Measurements from ENCODE around the gene DPYD.

DNA sequence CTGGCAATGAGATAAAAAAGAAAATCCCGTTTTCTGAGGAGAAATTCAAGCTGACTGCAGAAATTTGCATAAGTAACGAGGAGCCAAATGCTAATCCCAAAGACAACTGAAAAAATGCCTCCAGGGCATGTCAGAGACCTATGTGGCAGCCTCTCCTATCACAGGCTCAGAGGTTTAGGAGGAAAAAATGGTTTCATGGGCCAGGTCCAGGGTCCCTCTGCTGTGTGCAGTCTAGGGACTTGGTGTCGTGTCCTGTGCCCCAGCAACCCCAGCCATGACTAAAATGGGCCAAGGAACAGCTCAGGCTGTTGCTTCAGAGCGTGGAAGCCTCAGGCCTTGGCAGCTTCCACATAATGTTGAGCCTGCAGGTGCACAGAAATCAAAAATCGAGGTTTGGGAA, 456.5 kb downstream of the DPYD start:
- no peak for TF ChIP-seq POLR2AphosphoS5 (IDR thresholded peaks at IDR 0.05; ENCODE audit: low read depth, low read length)
- no peak for TF ChIP-seq POLR2A (IDR thresholded peaks at IDR 0.05; ENCODE audit: low read depth, low read length)
- TF ChIP-seq TAF1 (IDR thresholded peaks at IDR 0.05; ENCODE audit: low read depth, low read length), result no peak
